Progenitor cell of endocrine pancreas (in vitro differentiated cells): ENCODE results near the gene PARD3. TPM values are rescaled to one million over a fixed set of nuclear protein-coding genes. Genes with fewer than 3 reads are reported as not detected.

ENCODE experiments used
- DNase-seq: peaks from one replicate; pipeline ENCODE4 v3.0.0; 2021; ENCODE audit warnings: low spot score; ENCODE audit not compliant: unreplicated experiment
- H3K27ac Mint-ChIP-seq: 2 replicates; pipeline ENCODE4 v1.8.0; 2021; ENCODE audit warnings: mild to moderate bottlenecking, moderate library complexity, mixed read lengths
- H3K27me3 Mint-ChIP-seq: 2 replicates; pipeline ENCODE4 v1.8.0; 2021; ENCODE audit warnings: mixed read lengths
- H3K36me3 Mint-ChIP-seq: 2 replicates; pipeline ENCODE4 v1.8.0; 2022; ENCODE audit warnings: mixed read lengths; ENCODE audit not compliant: insufficient read depth
- H3K4me1 Mint-ChIP-seq: 2 replicates; pipeline ENCODE4 v1.8.0; 2021; ENCODE audit warnings: low read depth, mixed read lengths
- H3K4me3 Mint-ChIP-seq: 2 replicates; pipeline ENCODE4 v1.8.0; 2021; ENCODE audit warnings: low read depth, mild to moderate bottlenecking, moderate library complexity, mixed read lengths
- H3K9me3 Mint-ChIP-seq: 2 replicates; pipeline ENCODE4 v1.8.0; 2021; ENCODE audit warnings: low read depth, mixed read lengths
- CTCF ChIP-seq: fragments of 200-600 bp; sonication (generic); IDR thresholded peaks from one replicate; pipeline ENCODE4 v1.5.0; 2021; ENCODE audit warnings: antibody characterized with exemption, mild to moderate bottlenecking; ENCODE audit not compliant: unreplicated experiment
- total RNA-seq: library from RNA; stranded (reverse); gene quantifications from 2 replicates; pipeline ENCODE4 v1.2.1, GENCODE V29; 2021

The PARD3 gene
- total RNA-seq, 1 donor from 2014 or later, result 85.3 TPM

- no peak for TF ChIP-seq CTCF
- H3K9me3 Mint-ChIP-seq, result peaks cover 27% of the 10 kb centered on the region
Observed at GRCh38 chr10:34061841-34062240, 753.3 kb downstream of the PARD3 start.

More at GRCh38 chr10:34061841-34062240, 753.3 kb downstream of the PARD3 start:
- DNase-seq, result no peak
- no peak overlapping the region for H3K4me3 Mint-ChIP-seq
- peaks cover 5% of the 10 kb centered on the region for H3K36me3 Mint-ChIP-seq
- peaks cover 7% of the 10 kb centered on the region for H3K4me1 Mint-ChIP-seq
- no peak overlapping the region for H3K27ac Mint-ChIP-seq
- H3K27me3 Mint-ChIP-seq, result no peaks in the 10 kb centered on the region
